Muscle layer of colon (tissue), 2 donors: ENCODE measurements around the gene PRR19.
A peak's percentile ranks its signal among the peaks of the same experiment; 100 is the strongest.

Experiments
- H3K27ac ChIP-seq: one replicate; pipeline ENCODE4 v1.7.0; 2013; ENCODE audit warnings: low read depth, mild to moderate bottlenecking, low read length, moderate library complexity
- H3K27me3 ChIP-seq, 2 donors: one replicate each; pipeline ENCODE4 v1.7.0; 2013; ENCODE audit warnings: low read length in 2 of 2, mild to moderate bottlenecking in 2 of 2; ENCODE audit not compliant: insufficient read depth in 2 of 2, control insufficient read depth in 1 of 2
- H3K36me3 ChIP-seq: one replicate; pipeline ENCODE4 v1.7.0; 2013; ENCODE audit warnings: mild to moderate bottlenecking, low read length; ENCODE audit not compliant: insufficient read depth
- H3K4me1 ChIP-seq: one replicate; pipeline ENCODE4 v1.7.0; 2013; ENCODE audit warnings: mild to moderate bottlenecking, low read length; ENCODE audit not compliant: insufficient read depth
- H3K4me3 ChIP-seq, 2 donors: one replicate each; pipeline ENCODE4 v1.7.0; 2013; ENCODE audit warnings: low read length in 2 of 2, low read depth in 1 of 2, mild to moderate bottlenecking in 1 of 2, moderate library complexity in 1 of 2
- H3K9ac ChIP-seq: one replicate; pipeline ENCODE4 v1.7.0; 2013; ENCODE audit warnings: low read length
- H3K9me3 ChIP-seq: one replicate; pipeline ENCODE4 v1.7.0; 2013; ENCODE audit warnings: mild to moderate bottlenecking, low read length
- donor health status: abdominal sarcoma.
- donor health status: Adenocarcinoma of cecum.

The PRR19 gene

GRCh38 chr19:42313096-42313839 lies 11.3 kb downstream of the PRR19 start, which contains the start of gene TMEM145:
Gene TMEM145 (plus strand): TSS chr19:42313309. CDS start chr19:42313377, 68 bp downstream.
- no peak within 1 kb of the TSS for H3K9ac ChIP-seq
- no peaks in the 10 kb centered on the region for H3K36me3 ChIP-seq
- H3K27me3 ChIP-seq: peaks cover 23 to 59% of the 10 kb centered on the region in 2 donors
- no peaks in the 10 kb centered on the region for H3K9me3 ChIP-seq
- peak within 1 kb of the TSS in 1 of 2 donors; percentile 13 for H3K4me3 ChIP-seq
- H3K27ac ChIP-seq: no peak within 1 kb of the TSS
- H3K4me1 ChIP-seq: peaks cover 4% of the 10 kb centered on the region

- Histone ChIP-seq H3K4me3 (no peak overlapping the region), H3K36me3 (no peaks in the 10 kb centered on the region), H3K4me1 (peaks cover 4% of the 10 kb centered on the region), H3K27me3 (peaks cover 23 to 59% of the 10 kb centered on the region in 2 donors), H3K9me3 (no peaks in the 10 kb centered on the region), H3K9ac (no peak overlapping the region), H3K27ac (no peak overlapping the region)
These were observed 12.2 kb downstream of the PRR19 start for GRCh38 chr19:42313840-42314755.

GRCh38 chr19:42315024-42315423 lies 13.1 kb downstream of the PRR19 start:
- no peaks in the 10 kb centered on the region for H3K36me3 ChIP-seq
- H3K4me1 ChIP-seq: peaks cover 4% of the 10 kb centered on the region
- peaks cover 23 to 53% of the 10 kb centered on the region in 2 donors for H3K27me3 ChIP-seq
- H3K4me3 ChIP-seq: no peak overlapping the region
- no peaks in the 10 kb centered on the region for H3K9me3 ChIP-seq
- no peak overlapping the region for H3K27ac ChIP-seq
- H3K9ac ChIP-seq: no peak overlapping the region

GRCh38 chr19:42316223-42317211 lies 14.6 kb downstream of the PRR19 start:
- H3K4me3 ChIP-seq: no peak overlapping the region

GRCh38 chr19:42317535-42317934 lies 15.6 kb downstream of the PRR19 start:
- peaks cover 10 to 31% of the 10 kb centered on the region in 2 donors for H3K27me3 ChIP-seq
- H3K36me3 ChIP-seq: no peaks in the 10 kb centered on the region
- H3K4me1 ChIP-seq: peaks cover 4% of the 10 kb centered on the region
- no peak overlapping the region for H3K27ac ChIP-seq
- no peak overlapping the region for H3K9ac ChIP-seq
- no peaks in the 10 kb centered on the region for H3K9me3 ChIP-seq
- no peak overlapping the region for H3K4me3 ChIP-seq

More at GRCh38 chr19:42316223-42317211, 14.6 kb downstream of the PRR19 start:
- H3K9ac ChIP-seq: no peak overlapping the region
- H3K4me1 ChIP-seq: peaks cover 4% of the 10 kb centered on the region
- H3K27ac ChIP-seq: no peak overlapping the region
- H3K9me3 ChIP-seq: no peaks in the 10 kb centered on the region
- no peaks in the 10 kb centered on the region for H3K36me3 ChIP-seq
- H3K27me3 ChIP-seq: peaks cover 20 to 41% of the 10 kb centered on the region in 2 donors

- Histone ChIP-seq H3K36me3 (no peaks in the 10 kb centered on the region), H3K4me3 (no peak overlapping the region), H3K9ac (no peak overlapping the region), H3K27me3 (peaks cover 15 to 17% of the 10 kb centered on the region in 2 donors), H3K9me3 (no peaks in the 10 kb centered on the region), H3K27ac (no peak overlapping the region), H3K4me1 (peaks cover 16% of the 10 kb centered on the region)
These were observed 20.4 kb downstream of the PRR19 start for GRCh38 chr19:42322305-42322704.

GRCh38 chr19:42323473-42323851 lies 21.5 kb downstream of the PRR19 start:
- Histone ChIP-seq H3K27ac (no peak overlapping the region), H3K27me3 (peaks cover 15 to 17% of the 10 kb centered on the region in 2 donors), H3K9ac (no peak overlapping the region), H3K4me1 (peaks cover 19% of the 10 kb centered on the region), H3K4me3 (no peak overlapping the region), H3K9me3 (no peaks in the 10 kb centered on the region), H3K36me3 (no peaks in the 10 kb centered on the region)

GRCh38 chr19:42323852-42324654 lies 22.1 kb downstream of the PRR19 start:
- Histone ChIP-seq H3K4me1 (peaks cover 19% of the 10 kb centered on the region), H3K27me3 (peaks cover 15 to 17% of the 10 kb centered on the region in 2 donors), H3K9me3 (no peaks in the 10 kb centered on the region), H3K4me3 (no peak overlapping the region), H3K36me3 (no peaks in the 10 kb centered on the region), H3K9ac (no peak overlapping the region), H3K27ac (no peak overlapping the region)

GRCh38 chr19:42324655-42325307 lies 22.8 kb downstream of the PRR19 start:
- no peak overlapping the region for H3K9ac ChIP-seq
- H3K4me3 ChIP-seq: peak overlapping the region; percentile 31 to 64
- no peak overlapping the region for H3K27ac ChIP-seq
- no peaks in the 10 kb centered on the region for H3K36me3 ChIP-seq
- peaks cover 15 to 17% of the 10 kb centered on the region in 2 donors for H3K27me3 ChIP-seq
- peaks cover 19% of the 10 kb centered on the region for H3K4me1 ChIP-seq
- H3K9me3 ChIP-seq: no peaks in the 10 kb centered on the region
